Heart right ventricle (tissue), 16 donors: Measurements from ENCODE around the gene PRADC1. TPM values are rescaled to one million over a fixed set of nuclear protein-coding genes. Genes with fewer than 3 reads are reported as not detected.

ENCODE experiments used
- ATAC-seq, 8 donors: fragments of 200-7000 bp; cut with Tn5 transposase; one replicate each; pipeline ENCODE4 v1.9.1; 2020; ENCODE audit warnings: mild to moderate bottlenecking in 8 of 8, moderate library complexity in 8 of 8, moderate number of reproducible peaks in 1 of 8
- DNase-seq, 2 donors: peaks; one replicate each; pipeline ENCODE4 v3.0.0-alpha.2; 2020
- H3K27ac ChIP-seq, 10 donors: fragments of 200-600 bp; sonication (generic) in 2 of 10; one replicate each; pipeline versions ENCODE4 v1.5.0 to v1.8.0; 2020 to 2022; ENCODE audit warnings: mild to moderate bottlenecking in 3 of 10
- H3K27me3 ChIP-seq, 7 donors: fragments of 200-600 bp; one replicate each; pipeline ENCODE4 v1.8.0; 2021 to 2022; ENCODE audit warnings: mild to moderate bottlenecking in 2 of 7
- H3K36me3 ChIP-seq, 9 donors: fragments of 200-600 bp; sonication (generic) in 1 of 9; one replicate each; pipeline versions ENCODE4 v1.5.0 to v1.8.0; 2020 to 2022; ENCODE audit warnings: mild to moderate bottlenecking in 2 of 9
- H3K4me1 ChIP-seq, 9 donors: fragments of 200-600 bp; sonication (generic) in 1 of 9; one replicate each; pipeline versions ENCODE4 v1.5.0 to v1.8.0; 2020 to 2022; ENCODE audit warnings: mild to moderate bottlenecking in 4 of 9
- H3K4me3 ChIP-seq, 10 donors: fragments of 200-600 bp; sonication (generic) in 2 of 10; one replicate each; pipeline versions ENCODE4 v1.5.0 to v1.8.0; 2020 to 2022; ENCODE audit warnings: mild to moderate bottlenecking in 7 of 10, moderate library complexity in 2 of 10
- H3K9me3 ChIP-seq, 11 donors: fragments of 200-600 bp in 10 of 11; sonication (generic) in 2 of 11; one replicate each; pipeline versions ENCODE4 v1.5.0 to v1.8.0; 2013 to 2022; ENCODE audit warnings: mild to moderate bottlenecking in 2 of 11, control low read depth in 1 of 11, moderate library complexity in 1 of 11
- CTCF ChIP-seq, 9 donors: fragments of 200-600 bp; sonication (generic) in 2 of 9; IDR thresholded peaks; one replicate each; pipeline versions ENCODE4 v1.5.0 to v1.8.0; 2021 to 2022; ENCODE audit warnings: antibody characterized with exemption in 9 of 9, mild to moderate bottlenecking in 5 of 9, moderate library complexity in 1 of 9
- WGBS, 2 donors: extraction: QIAGEN DNeasy Blood & Tissue Kit; methylation state at CpG; one replicate each; pipeline ENCODE4 v1.1.7; 2013; ENCODE audit warnings: inconsistent platforms in 1 of 2; 5-methylcytosine and 5-hydroxymethylcytosine counted together
- intact Hi-C, 10 donors: fragments of 100-400 bp; cut with DNase I; formaldehyde crosslinking; loops; one replicate each; pipeline versions ENCODE4 v1.11.1 to v1.14.2; 2022
- polyA plus RNA-seq, 2 donors: library from polyadenylated mRNA; stranded (reverse); fragments of 200-250 nt; gene quantifications; one replicate each; pipeline ENCODE4 v1.2.3, GENCODE V29; 2013
- total RNA-seq, 10 donors: library from RNA; stranded (reverse); fragmentation: NEBNext Ultra II Directional in 3 of 10; extraction: Animal tissue kit (Norgen Biotek cat#: 25700) in 3 of 10; gene quantifications; one replicate each; pipeline versions ENCODE4 v1.2.1 to v1.2.4, GENCODE V29; 2021 to 2023
- donor health status: Arrhythmogenic right ventricular cardiomyopathy.
- donor health status: ischemic (EF 13 %, LVEDD 7.1; RV severe dilation, severe dysfunction).
- donor health status: healthy with polysubstance abuse.
- donor health status: DM: no; HTN: yes; CAD: no.
- donor health status: DM: no; HTN: no; CAD: no.
- donor health status: ischemic (EF 25% LVEDD 6.9; RV normal size, moderate dysfunction).
- donor health status: ischemic (EF 25% LVEDD 5.7; RV mildly dilated, moderate dysfunction).
- donor health status: healthy.
- donor health status: DM: yes; HTN: yes; CAD: no.
- donor health status: Ischemic cardiomyopathy.
- donor health status: ischemic (EF 35%, LVEDD 5.7; RV mildly dilated, moderate dysfunction).
- donor health status: nonischemic (EF 11% LVEDD 7.7; RV severe dilation, severe dysfunction).
- donor health status: DM: yes; HTN: yes; CAD: no.
- donor health status: PGD.
- donor health status: ischemic (EF 29% LVEDD 5.4; RV normal size, mild dysfunction).
- donor health status: nonischemic (EF 23%, LVEDD 6.1; RV moderate dilation, normal function).

The PRADC1 gene
- total and polyA plus RNA-seq, 12 donors: 61.2 to 221 (median 78.8) TPM

GRCh38 chr2:73269686-73270465 lies 36.8 kb upstream of the PRADC1 start:
- Histone ChIP-seq H3K9me3 (peaks cover 0 to 9% (median 0%) of the 10 kb centered on the region in 11 donors), H3K27me3 (peaks cover 19 to 64% (median 53%) of the 10 kb centered on the region in 7 donors), H3K4me3 (no peak overlapping the region), H3K4me1 (peaks cover 0 to 8% (median 6%) of the 10 kb centered on the region in 9 donors), H3K36me3 (no peaks in the 10 kb centered on the region), H3K27ac (no peak overlapping the region)
- intact Hi-C loops: no loop called here
- 19 to 21% methylated on average over 22 of the region's 22 CpGs for WGBS, 2 donors
- no peak for TF ChIP-seq CTCF (IDR thresholded peaks at IDR 0.05)
- no peak for ATAC-seq
- DNase-seq: no peak

GRCh38 chr2:73268830-73269685 lies 36.0 kb upstream of the PRADC1 start:
- peaks cover 0 to 8% (median 6%) of the 10 kb centered on the region in 9 donors for H3K4me1 ChIP-seq
- H3K27ac ChIP-seq: no peak overlapping the region
- H3K4me3 ChIP-seq: peak overlapping the region in 3 of 10 donors; percentile 4 to 36 (median 29)
- ATAC-seq (peak in 2 of 8 donors; percentile 20 to 25), DNase-seq (no peak)
- intact Hi-C loops: no loop called here
- peaks cover 19 to 65% (median 53%) of the 10 kb centered on the region in 7 donors for H3K27me3 ChIP-seq
- 3 to 6% methylated on average over 111 to 113 of the region's 113 CpGs for WGBS, 2 donors
- peaks cover 0 to 9% (median 0%) of the 10 kb centered on the region in 11 donors for H3K9me3 ChIP-seq
- TF ChIP-seq CTCF (IDR thresholded peaks at IDR 0.05): peak in 3 of 9 donors; percentile 15 to 22 (median 21)
- no peaks in the 10 kb centered on the region for H3K36me3 ChIP-seq

GRCh38 chr2:73268366-73268829 lies 35.4 kb upstream of the PRADC1 start:
- DNase-seq (no peak), ATAC-seq (no peak)
- 30 to 39% methylated on average over 14 of the region's 14 CpGs for WGBS, 2 donors
- Histone ChIP-seq H3K27ac (no peak overlapping the region), H3K9me3 (peaks cover 0 to 2% (median 0%) of the 10 kb centered on the region in 11 donors), H3K4me3 (peak overlapping the region in 2 of 10 donors; percentile 4 to 29), H3K36me3 (no peaks in the 10 kb centered on the region), H3K27me3 (peaks cover 19 to 65% (median 53%) of the 10 kb centered on the region in 7 donors), H3K4me1 (peaks cover 0 to 8% (median 6%) of the 10 kb centered on the region in 9 donors)
- intact Hi-C loops: no loop called here
- TF ChIP-seq CTCF (IDR thresholded peaks at IDR 0.05): no peak

- intact Hi-C loops: no loop called here
- Histone ChIP-seq H3K9me3 (no peaks in the 10 kb centered on the region), H3K4me3 (no peak overlapping the region), H3K36me3 (no peaks in the 10 kb centered on the region), H3K27ac (no peak overlapping the region), H3K27me3 (peaks cover 19 to 65% (median 53%) of the 10 kb centered on the region in 7 donors), H3K4me1 (peaks cover 0 to 8% (median 6%) of the 10 kb centered on the region in 9 donors)
- no peak for ATAC-seq
- no peak for TF ChIP-seq CTCF (IDR thresholded peaks at IDR 0.05)
- no peak for DNase-seq
- WGBS, 2 donors: 96% methylated on average over 4 of the region's 4 CpGs
Observed at GRCh38 chr2:73267008-73267407, 34.0 kb upstream of the PRADC1 start.
